ENCODE results near the gene MAGEB3. TPM values are rescaled to one million over a fixed set of nuclear protein-coding genes. Genes with fewer than 3 reads are reported as not detected.

The MAGEB3 gene
- polyA plus RNA-seq, 6 donors from 2014 or later = not detected

GRCh38 chrX:30246769-30247489, 16.5 kb downstream of the MAGEB3 start, which contains the start of gene MAGEB1:
Gene MAGEB1 (plus strand): TSS chrX:30247146. CDS start chrX:30250494, 3,348 bp downstream.
- DNase-seq = no peak
- H3K4me1 Mint-ChIP-seq = no peaks in the 10 kb centered on the region
- peaks cover 0 to 6% (median 4%) of the 10 kb centered on the region in 7 donors for H3K9me3 Mint-ChIP-seq
- ATAC-seq (ENCODE audit: low read depth in 2 of 2) = no peak
- H3K27me3 Mint-ChIP-seq = no peaks in the 10 kb centered on the region
- H3K36me3 Mint-ChIP-seq = no peaks in the 10 kb centered on the region
- no peak within 1 kb of the TSS for H3K4me3 Mint-ChIP-seq
- H3K27ac Mint-ChIP-seq = no peak within 1 kb of the TSS

- Mint-ChIP-seq H3K36me3 (no peaks in the 10 kb centered on the region), H3K27ac (no peak overlapping the region), H3K4me1 (no peaks in the 10 kb centered on the region), H3K9me3 (peaks cover 0 to 6% (median 4%) of the 10 kb centered on the region in 7 donors), H3K27me3 (no peaks in the 10 kb centered on the region), H3K4me3 (no peak overlapping the region)
- DNase-seq = no peak
- ATAC-seq (ENCODE audit: low read depth in 2 of 2) = no peak
These were observed 18.4 kb downstream of the MAGEB3 start for GRCh38 chrX:30248854-30249253.

- no peak for ATAC-seq (ENCODE audit: low read depth in 2 of 2)
- no peaks in the 10 kb centered on the region for H3K27me3 Mint-ChIP-seq
These were observed 22.8 kb downstream of the MAGEB3 start for GRCh38 chrX:30253257-30253656.

GRCh38 chrX:30259927-30260326, 29.5 kb downstream of the MAGEB3 start:
- DNase-seq = no peak
- Mint-ChIP-seq H3K27me3 (no peaks in the 10 kb centered on the region), H3K27ac (no peak overlapping the region), H3K36me3 (no peaks in the 10 kb centered on the region), H3K4me1 (no peaks in the 10 kb centered on the region), H3K9me3 (peaks cover 0 to 19% (median 6%) of the 10 kb centered on the region in 7 donors), H3K4me3 (no peak overlapping the region)
- ATAC-seq (ENCODE audit: low read depth in 2 of 2) = no peak

More at GRCh38 chrX:30253257-30253656, 22.8 kb downstream of the MAGEB3 start:
- H3K4me1 Mint-ChIP-seq = no peaks in the 10 kb centered on the region
- peaks cover 0 to 24% (median 9%) of the 10 kb centered on the region in 7 donors for H3K9me3 Mint-ChIP-seq
- no peak overlapping the region for H3K27ac Mint-ChIP-seq
- H3K36me3 Mint-ChIP-seq = no peaks in the 10 kb centered on the region
- H3K4me3 Mint-ChIP-seq = no peak overlapping the region
- DNase-seq = no peak

- Mint-ChIP-seq H3K36me3 (no peaks in the 10 kb centered on the region), H3K27ac (no peak overlapping the region)
These were observed 30.6 kb downstream of the MAGEB3 start for GRCh38 chrX:30261012-30261411.

GRCh38 chrX:30262763-30263162, 32.3 kb downstream of the MAGEB3 start:
- H3K36me3 Mint-ChIP-seq = no peaks in the 10 kb centered on the region
- no peaks in the 10 kb centered on the region for H3K4me1 Mint-ChIP-seq
- no peak overlapping the region for H3K27ac Mint-ChIP-seq
- H3K27me3 Mint-ChIP-seq = peaks cover 0 to 3% (median 0%) of the 10 kb centered on the region in 3 donors
- no peak overlapping the region for H3K4me3 Mint-ChIP-seq
- DNase-seq = no peak
- H3K9me3 Mint-ChIP-seq = no peaks in the 10 kb centered on the region
- ATAC-seq (ENCODE audit: low read depth in 2 of 2) = no peak

More at GRCh38 chrX:30261012-30261411, 30.6 kb downstream of the MAGEB3 start:
- ATAC-seq (ENCODE audit: low read depth in 2 of 2) (no peak), DNase-seq (no peak)
- Mint-ChIP-seq H3K4me3 (no peak overlapping the region), H3K9me3 (peaks cover 0 to 9% (median 2%) of the 10 kb centered on the region in 7 donors), H3K4me1 (no peaks in the 10 kb centered on the region), H3K27me3 (peaks cover 0 to 3% (median 0%) of the 10 kb centered on the region in 3 donors)

GRCh38 chrX:30270639-30271038, 40.2 kb downstream of the MAGEB3 start:
- Mint-ChIP-seq H3K4me1 (no peaks in the 10 kb centered on the region), H3K27me3 (peaks cover 3 to 12% (median 8%) of the 10 kb centered on the region in 3 donors), H3K9me3 (peaks cover 0 to 2% (median 0%) of the 10 kb centered on the region in 7 donors), H3K36me3 (no peaks in the 10 kb centered on the region), H3K27ac (no peak overlapping the region), H3K4me3 (no peak overlapping the region)
- ATAC-seq (ENCODE audit: low read depth in 2 of 2) = no peak
- DNase-seq = no peak

- no peak overlapping the region for H3K4me3 Mint-ChIP-seq
- no peaks in the 10 kb centered on the region for H3K36me3 Mint-ChIP-seq
- H3K4me1 Mint-ChIP-seq = no peaks in the 10 kb centered on the region
- DNase-seq (no peak), ATAC-seq (ENCODE audit: low read depth in 2 of 2) (no peak)
- H3K9me3 Mint-ChIP-seq = peaks cover 0 to 2% (median 0%) of the 10 kb centered on the region in 7 donors
- peaks cover 0 to 3% (median 0%) of the 10 kb centered on the region in 3 donors for H3K27me3 Mint-ChIP-seq
- no peak overlapping the region for H3K27ac Mint-ChIP-seq
These were observed 45.0 kb downstream of the MAGEB3 start for GRCh38 chrX:30275498-30275897.

GRCh38 chrX:30278365-30278764, 47.9 kb downstream of the MAGEB3 start:
- DNase-seq = no peak
- Mint-ChIP-seq H3K9me3 (no peaks in the 10 kb centered on the region), H3K4me1 (no peaks in the 10 kb centered on the region), H3K36me3 (no peaks in the 10 kb centered on the region), H3K4me3 (no peak overlapping the region), H3K27me3 (peaks cover 0 to 3% (median 0%) of the 10 kb centered on the region in 3 donors), H3K27ac (no peak overlapping the region)
- ATAC-seq (ENCODE audit: low read depth in 2 of 2) = no peak

GRCh38 chrX:30280428-30280827, 50.0 kb downstream of the MAGEB3 start:
- no peak for ATAC-seq (ENCODE audit: low read depth in 2 of 2)

GRCh38 chrX:30282527-30282926, 52.1 kb downstream of the MAGEB3 start:
- Mint-ChIP-seq H3K9me3 (no peaks in the 10 kb centered on the region), H3K4me1 (no peaks in the 10 kb centered on the region), H3K27me3 (no peaks in the 10 kb centered on the region), H3K36me3 (no peaks in the 10 kb centered on the region), H3K4me3 (no peak overlapping the region), H3K27ac (no peak overlapping the region)
- DNase-seq = no peak
- no peak for ATAC-seq (ENCODE audit: low read depth in 2 of 2)

More at GRCh38 chrX:30280428-30280827, 50.0 kb downstream of the MAGEB3 start:
- no peaks in the 10 kb centered on the region for H3K9me3 Mint-ChIP-seq
- no peak for DNase-seq
- H3K4me3 Mint-ChIP-seq = no peak overlapping the region
- no peak overlapping the region for H3K27ac Mint-ChIP-seq
- no peaks in the 10 kb centered on the region for H3K27me3 Mint-ChIP-seq
- no peaks in the 10 kb centered on the region for H3K36me3 Mint-ChIP-seq
- H3K4me1 Mint-ChIP-seq = no peaks in the 10 kb centered on the region

- Mint-ChIP-seq H3K36me3 (no peaks in the 10 kb centered on the region), H3K27me3 (no peaks in the 10 kb centered on the region), H3K4me3 (no peak overlapping the region), H3K9me3 (no peaks in the 10 kb centered on the region), H3K27ac (no peak overlapping the region), H3K4me1 (no peaks in the 10 kb centered on the region)
- no peak for DNase-seq
- ATAC-seq (ENCODE audit: low read depth in 2 of 2) = no peak
These were observed 53.2 kb downstream of the MAGEB3 start for GRCh38 chrX:30283456-30284200.
